ENCODE results near the gene TMEM179.

TMEM179 gene

DNA sequence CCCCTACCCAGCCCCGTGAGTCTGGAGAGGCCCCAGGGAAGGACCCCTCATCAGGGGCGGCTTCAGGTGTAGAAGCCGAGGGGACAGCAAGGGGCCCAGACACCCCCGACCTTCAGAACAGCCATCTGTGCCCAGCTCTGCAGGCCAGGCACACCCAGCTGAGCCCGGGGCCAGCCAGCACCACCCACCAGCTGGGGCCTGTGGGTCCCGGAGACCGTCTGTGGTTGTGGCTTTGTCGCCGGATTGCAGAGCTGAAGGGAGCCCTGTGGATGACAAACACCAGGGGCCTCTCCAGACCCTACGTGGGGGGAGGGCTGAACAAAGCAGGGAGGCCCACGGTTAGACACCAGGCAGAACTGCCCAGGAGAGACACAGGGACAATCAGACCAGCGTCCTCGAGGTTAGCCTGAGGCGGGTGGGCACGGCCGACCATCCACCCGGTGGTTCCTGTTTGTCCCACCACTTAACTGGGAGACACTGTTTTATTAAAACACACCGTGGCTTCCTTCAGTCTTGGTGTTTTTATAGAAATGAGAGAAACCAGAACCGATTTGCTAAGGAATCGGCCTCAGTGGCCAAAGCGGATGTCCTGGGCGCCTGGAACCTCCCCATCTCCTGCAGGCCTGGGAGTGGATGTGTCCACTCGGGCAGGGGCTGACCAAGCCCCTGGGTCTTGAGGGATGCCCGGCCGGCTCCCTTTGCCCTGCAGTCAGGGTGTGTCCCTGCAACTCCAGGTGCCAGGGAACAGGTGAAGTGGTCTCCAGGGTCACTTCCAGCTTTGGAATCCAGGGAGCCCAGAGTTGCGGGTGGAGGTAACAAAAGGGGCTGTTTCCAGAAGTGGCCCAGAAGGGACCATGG, 15.0 kb downstream of the TMEM179 start:
- no peak overlapping the region for H3K4me3 ChIP-seq (ENCODE audit: low read length)
- H3K4me1 ChIP-seq (ENCODE audit: insufficient read depth, low read length) = no peaks in the 10 kb centered on the region
- H3K9me3 ChIP-seq (ENCODE audit: insufficient read depth, low read depth, low read length) = no peaks in the 10 kb centered on the region
- H3K36me3 ChIP-seq (ENCODE audit: insufficient read depth, low read depth, low read length) = no peaks in the 10 kb centered on the region
- no peak overlapping the region for H3K27ac ChIP-seq (ENCODE audit: low read length)
- H3K27me3 ChIP-seq (ENCODE audit: insufficient read depth, low read length) = no peaks in the 10 kb centered on the region
- H3K9ac ChIP-seq (ENCODE audit: low read depth, low read length) = no peak overlapping the region

DNA sequence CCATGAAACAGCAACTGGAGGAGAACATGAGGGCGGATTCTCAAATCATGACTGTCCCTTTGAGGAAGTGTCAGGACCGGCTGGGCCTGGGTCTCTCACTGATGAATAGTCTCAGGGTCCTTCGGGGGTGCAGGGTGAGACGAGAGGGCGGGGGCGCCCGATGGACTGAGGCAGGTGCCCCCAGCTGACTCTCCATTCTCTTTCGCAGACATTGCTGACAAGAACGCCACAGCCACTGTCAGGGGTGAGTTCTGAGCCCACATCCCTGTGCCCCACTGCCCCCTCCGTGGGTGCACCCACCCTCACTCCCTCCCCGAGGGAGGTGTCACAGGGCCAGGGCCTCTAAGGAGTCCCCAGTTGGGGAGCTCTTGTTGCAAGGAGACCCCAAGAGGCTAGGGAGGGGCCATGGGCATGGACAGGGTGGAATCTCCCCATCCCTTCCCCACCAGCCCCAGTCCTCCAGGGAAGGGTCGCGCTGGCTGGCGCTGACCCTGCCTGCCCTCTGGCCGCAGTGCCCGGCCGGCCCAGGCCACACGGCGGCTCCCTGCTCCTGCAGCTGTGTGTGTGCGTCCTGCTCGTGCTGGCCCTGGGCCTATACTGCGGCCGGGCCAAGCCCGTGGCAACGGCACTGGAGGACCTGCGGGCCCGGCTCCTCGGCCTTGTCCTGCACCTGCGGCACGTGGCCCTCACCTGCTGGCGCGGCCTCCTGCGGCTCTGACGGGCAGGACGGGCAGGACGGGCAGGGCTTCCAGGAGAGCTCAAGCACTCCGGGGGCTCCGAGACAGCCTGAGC, 16.3 kb downstream of the TMEM179 start:
- Histone ChIP-seq H3K4me1 (ENCODE audit: insufficient read depth, low read length) (no peaks in the 10 kb centered on the region), H3K9ac (ENCODE audit: low read depth, low read length) (no peak overlapping the region), H3K27ac (ENCODE audit: low read length) (no peak overlapping the region), H3K27me3 (ENCODE audit: insufficient read depth, low read length) (no peaks in the 10 kb centered on the region), H3K36me3 (ENCODE audit: insufficient read depth, low read depth, low read length) (no peaks in the 10 kb centered on the region), H3K4me3 (ENCODE audit: low read length) (no peak overlapping the region), H3K9me3 (ENCODE audit: insufficient read depth, low read depth, low read length) (no peaks in the 10 kb centered on the region)

DNA sequence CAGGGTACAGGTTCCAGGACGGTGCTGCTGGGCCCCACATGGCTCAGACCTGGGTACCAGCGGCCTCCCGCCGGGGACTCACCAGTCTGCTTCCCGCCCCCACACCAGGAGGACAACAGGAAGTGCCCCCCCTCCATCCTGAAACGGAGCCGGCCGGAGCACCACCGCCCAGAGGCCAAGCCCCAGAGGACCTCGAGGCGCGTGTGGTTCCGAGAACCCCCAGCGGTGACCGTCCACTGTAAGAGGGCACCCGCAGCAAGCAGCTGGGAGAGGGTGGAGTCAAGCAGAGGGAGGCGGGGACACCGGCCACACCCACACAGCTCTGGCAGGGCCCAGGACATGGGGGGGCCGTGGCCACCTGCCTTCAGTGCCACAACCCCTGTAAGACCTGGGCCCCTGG, 16.9 kb downstream of the TMEM179 start:
- Histone ChIP-seq H3K9ac (ENCODE audit: low read depth, low read length) (no peak overlapping the region), H3K36me3 (ENCODE audit: insufficient read depth, low read depth, low read length) (no peaks in the 10 kb centered on the region), H3K4me1 (ENCODE audit: insufficient read depth, low read length) (no peaks in the 10 kb centered on the region), H3K9me3 (ENCODE audit: insufficient read depth, low read depth, low read length) (no peaks in the 10 kb centered on the region), H3K27me3 (ENCODE audit: insufficient read depth, low read length) (no peaks in the 10 kb centered on the region), H3K27ac (ENCODE audit: low read length) (no peak overlapping the region), H3K4me3 (ENCODE audit: low read length) (no peak overlapping the region)

DNA sequence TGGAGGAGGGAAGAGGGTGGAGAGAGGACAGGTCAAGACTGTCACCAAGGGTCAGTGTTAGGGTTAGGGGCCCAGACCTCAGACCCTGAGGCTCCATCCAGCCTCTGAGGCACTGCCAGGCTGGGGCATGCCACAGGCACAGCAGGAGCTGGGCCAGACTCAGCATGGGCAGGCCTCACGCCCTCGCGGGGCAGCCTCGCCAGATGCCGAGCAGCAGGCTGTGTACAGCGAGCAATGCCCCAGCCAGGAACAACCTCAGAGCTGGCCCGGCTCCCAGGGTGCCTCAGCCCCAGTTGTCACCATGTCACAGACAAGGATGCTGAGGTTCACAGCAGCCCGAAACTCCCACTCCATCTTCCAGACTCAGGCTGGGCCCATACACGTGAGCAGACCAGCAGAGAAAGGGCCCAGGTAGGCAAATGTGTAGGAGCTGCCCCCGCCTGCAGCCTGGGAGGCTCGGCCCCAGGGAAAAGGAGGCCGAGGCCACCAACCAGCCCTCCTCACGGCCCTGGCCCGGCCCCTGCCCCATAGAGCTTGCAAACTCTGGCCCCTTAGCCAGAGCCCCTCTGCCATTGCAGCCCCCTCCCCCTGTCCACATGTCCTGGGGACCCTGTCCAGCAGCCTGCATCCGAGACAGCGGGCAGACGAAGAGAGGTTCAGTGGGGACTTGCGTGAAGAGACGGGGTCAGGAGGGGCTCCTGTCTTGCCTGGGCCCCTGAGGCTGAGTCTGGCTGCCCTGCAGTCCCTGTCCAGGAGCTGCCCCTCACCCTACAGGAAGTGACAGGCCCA, 17.5 kb downstream of the TMEM179 start:
- H3K4me3 ChIP-seq (ENCODE audit: low read length) = no peak overlapping the region
- H3K9me3 ChIP-seq (ENCODE audit: insufficient read depth, low read depth, low read length) = no peaks in the 10 kb centered on the region
- no peaks in the 10 kb centered on the region for H3K4me1 ChIP-seq (ENCODE audit: insufficient read depth, low read length)
- H3K9ac ChIP-seq (ENCODE audit: low read depth, low read length) = no peak overlapping the region
- H3K27me3 ChIP-seq (ENCODE audit: insufficient read depth, low read length) = no peaks in the 10 kb centered on the region
- no peak overlapping the region for H3K27ac ChIP-seq (ENCODE audit: low read length)
- no peaks in the 10 kb centered on the region for H3K36me3 ChIP-seq (ENCODE audit: insufficient read depth, low read depth, low read length)

DNA sequence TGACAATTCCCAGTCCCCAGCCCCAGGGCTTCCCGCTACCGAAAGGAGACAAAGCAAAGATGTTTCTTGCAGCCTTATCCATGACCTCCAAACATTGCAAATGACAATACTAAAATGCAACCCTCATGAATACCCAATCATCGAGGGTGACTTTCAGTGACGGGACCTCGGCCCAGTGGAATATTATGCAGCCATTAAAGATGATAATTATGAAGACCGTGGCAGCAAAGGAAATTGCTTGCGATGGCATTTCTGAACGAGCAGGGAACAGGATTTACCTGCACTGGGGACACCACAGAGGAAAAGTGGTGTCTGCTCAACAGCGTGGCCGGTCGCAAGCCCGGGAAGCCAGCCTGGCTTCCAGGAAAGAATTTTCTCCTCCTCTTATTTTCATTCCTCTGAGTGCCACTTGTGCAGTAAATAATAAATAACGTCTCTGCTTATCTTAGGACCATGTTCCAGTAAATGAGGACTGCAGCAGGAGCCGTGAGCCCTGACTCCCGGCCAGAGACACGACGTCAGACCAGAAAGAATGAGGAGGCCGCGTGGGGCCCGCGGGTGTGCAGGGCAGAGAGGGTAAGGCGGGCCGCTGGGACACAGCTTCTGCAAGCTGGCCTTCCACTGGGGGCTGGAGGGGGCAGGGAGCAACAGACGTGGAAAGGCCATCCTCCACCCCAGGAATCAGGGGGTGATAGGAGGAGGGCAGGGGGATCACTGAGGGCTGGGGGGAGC, 18.4 kb downstream of the TMEM179 start:
- Histone ChIP-seq H3K4me1 (ENCODE audit: insufficient read depth, low read length) (no peaks in the 10 kb centered on the region), H3K27ac (ENCODE audit: low read length) (no peak overlapping the region), H3K4me3 (ENCODE audit: low read length) (no peak overlapping the region), H3K9me3 (ENCODE audit: insufficient read depth, low read depth, low read length) (no peaks in the 10 kb centered on the region), H3K27me3 (ENCODE audit: insufficient read depth, low read length) (no peaks in the 10 kb centered on the region), H3K9ac (ENCODE audit: low read depth, low read length) (no peak overlapping the region), H3K36me3 (ENCODE audit: insufficient read depth, low read depth, low read length) (no peaks in the 10 kb centered on the region)

DNA sequence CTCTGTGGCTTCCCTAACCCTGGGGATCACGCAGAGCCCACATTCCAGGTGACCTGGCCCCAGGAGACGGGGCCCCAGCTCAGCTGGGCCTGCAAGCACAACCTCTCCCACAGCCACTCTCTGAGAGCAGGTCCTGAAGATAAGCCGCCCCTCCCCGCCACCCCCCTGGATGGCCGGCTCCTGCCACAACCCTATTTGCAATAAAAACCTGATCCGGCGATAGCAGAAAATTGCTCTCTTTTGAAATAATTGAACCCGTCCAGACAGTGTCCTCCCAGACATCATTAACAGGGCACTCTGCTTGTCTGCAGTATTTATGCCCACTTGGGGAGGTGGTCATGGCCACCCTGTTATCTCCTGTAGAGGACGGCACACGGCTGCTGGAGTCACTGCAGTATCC, 20.0 kb downstream of the TMEM179 start:
- Histone ChIP-seq H3K27me3 (ENCODE audit: insufficient read depth, low read length) (no peaks in the 10 kb centered on the region), H3K9ac (ENCODE audit: low read depth, low read length) (no peak overlapping the region), H3K9me3 (ENCODE audit: insufficient read depth, low read depth, low read length) (no peaks in the 10 kb centered on the region), H3K4me3 (ENCODE audit: low read length) (no peak overlapping the region), H3K36me3 (ENCODE audit: insufficient read depth, low read depth, low read length) (no peaks in the 10 kb centered on the region), H3K4me1 (ENCODE audit: insufficient read depth, low read length) (no peaks in the 10 kb centered on the region), H3K27ac (ENCODE audit: low read length) (no peak overlapping the region)

DNA sequence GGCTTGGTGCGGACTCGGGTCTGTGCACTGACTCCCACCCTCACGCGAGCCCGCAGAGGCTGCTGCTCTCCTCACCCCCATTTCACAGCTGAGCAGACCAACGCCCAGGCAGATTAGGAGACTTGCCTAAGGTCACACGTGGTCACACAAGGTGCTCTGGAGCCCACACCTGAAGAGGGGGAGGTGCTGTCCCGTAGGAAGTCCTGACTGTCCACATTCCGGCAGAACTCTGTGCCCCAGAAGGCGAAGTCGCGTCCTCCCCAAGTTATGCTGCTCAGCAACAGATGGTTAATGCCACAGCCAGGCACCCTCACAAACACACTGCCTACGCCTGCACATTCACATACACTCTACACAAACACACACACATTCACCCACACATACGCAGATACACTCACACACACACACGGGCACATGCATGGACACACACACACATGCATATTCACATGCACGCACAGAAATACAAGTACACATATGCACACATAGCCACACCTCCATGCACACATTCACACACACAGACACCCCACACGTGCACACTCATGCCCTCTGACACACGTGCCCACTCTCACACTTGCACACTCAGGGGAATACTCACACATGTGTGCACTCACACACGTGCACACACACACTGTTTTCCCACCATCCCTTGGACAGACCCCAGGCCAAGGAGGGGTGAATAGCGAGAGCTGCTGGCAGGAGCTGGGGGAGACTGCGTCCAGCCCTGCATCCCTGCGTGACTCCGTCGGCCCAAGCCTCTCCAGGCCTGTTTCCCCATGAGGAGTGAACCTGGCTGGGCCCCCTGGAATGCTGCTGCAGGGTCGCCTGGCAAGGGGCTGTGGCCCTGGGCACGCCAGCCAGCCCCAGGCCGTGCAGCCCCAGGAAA, 20.9 kb downstream of the TMEM179 start:
- no peak overlapping the region for H3K27ac ChIP-seq (ENCODE audit: low read length)

DNA sequence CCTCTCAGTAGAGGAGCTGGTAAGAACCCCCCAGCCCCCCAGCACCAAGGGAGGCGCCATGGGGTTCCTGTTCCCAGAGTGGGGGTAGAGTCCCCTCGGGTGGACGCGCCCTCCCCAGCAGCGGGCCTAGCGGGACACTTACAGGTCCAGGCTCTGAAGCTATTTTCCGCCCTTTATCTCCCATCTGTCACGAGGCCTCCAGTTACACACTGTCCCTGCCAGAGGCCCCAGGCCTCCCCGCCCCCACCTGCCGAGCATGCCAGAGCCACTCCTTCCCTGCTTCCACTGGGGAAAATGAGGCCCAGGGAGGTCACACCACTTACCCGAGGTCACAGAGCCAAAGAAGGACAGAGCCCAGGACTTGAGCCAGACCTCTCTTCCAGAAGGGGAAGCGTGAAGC, 21.9 kb downstream of the TMEM179 start:
- no peak overlapping the region for H3K9ac ChIP-seq (ENCODE audit: low read depth, low read length)

More for the DNA sequence above, 20.9 kb downstream of the TMEM179 start:
- no peaks in the 10 kb centered on the region for H3K4me1 ChIP-seq (ENCODE audit: insufficient read depth, low read length)
- no peaks in the 10 kb centered on the region for H3K27me3 ChIP-seq (ENCODE audit: insufficient read depth, low read length)
- H3K9ac ChIP-seq (ENCODE audit: low read depth, low read length) = no peak overlapping the region
- no peak overlapping the region for H3K4me3 ChIP-seq (ENCODE audit: low read length)
- no peaks in the 10 kb centered on the region for H3K36me3 ChIP-seq (ENCODE audit: insufficient read depth, low read depth, low read length)
- no peaks in the 10 kb centered on the region for H3K9me3 ChIP-seq (ENCODE audit: insufficient read depth, low read depth, low read length)

DNA sequence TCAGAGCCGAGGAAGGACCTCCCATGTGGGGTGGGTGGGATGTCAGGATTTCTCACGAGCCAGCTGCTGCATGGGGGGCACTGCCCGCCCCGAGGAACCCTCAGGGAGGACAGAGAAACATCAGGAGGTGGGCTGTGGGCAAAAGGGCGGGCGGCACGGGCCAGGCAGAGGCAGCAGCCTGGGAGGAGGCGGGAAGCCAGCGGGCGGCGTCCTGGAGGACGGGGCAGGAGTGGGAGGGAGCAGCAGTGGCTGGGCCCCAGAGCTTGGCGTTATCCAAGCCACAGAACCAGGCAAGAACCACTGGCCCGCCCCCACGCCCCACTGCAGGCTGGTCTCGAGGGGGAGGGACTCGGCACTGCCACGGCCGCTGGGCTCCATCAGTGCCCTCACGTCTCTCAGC, 22.6 kb downstream of the TMEM179 start:
- Histone ChIP-seq H3K4me3 (ENCODE audit: low read length) (no peak overlapping the region), H3K36me3 (ENCODE audit: insufficient read depth, low read depth, low read length) (no peaks in the 10 kb centered on the region), H3K4me1 (ENCODE audit: insufficient read depth, low read length) (no peaks in the 10 kb centered on the region), H3K9me3 (ENCODE audit: insufficient read depth, low read depth, low read length) (no peaks in the 10 kb centered on the region), H3K27me3 (ENCODE audit: insufficient read depth, low read length) (no peaks in the 10 kb centered on the region), H3K9ac (ENCODE audit: low read depth, low read length) (no peak overlapping the region), H3K27ac (ENCODE audit: low read length) (no peak overlapping the region)

More for the DNA sequence above, 21.9 kb downstream of the TMEM179 start:
- Histone ChIP-seq H3K27me3 (ENCODE audit: insufficient read depth, low read length) (no peaks in the 10 kb centered on the region), H3K9me3 (ENCODE audit: insufficient read depth, low read depth, low read length) (no peaks in the 10 kb centered on the region), H3K4me3 (ENCODE audit: low read length) (no peak overlapping the region), H3K27ac (ENCODE audit: low read length) (no peak overlapping the region), H3K4me1 (ENCODE audit: insufficient read depth, low read length) (no peaks in the 10 kb centered on the region), H3K36me3 (ENCODE audit: insufficient read depth, low read depth, low read length) (no peaks in the 10 kb centered on the region)

DNA sequence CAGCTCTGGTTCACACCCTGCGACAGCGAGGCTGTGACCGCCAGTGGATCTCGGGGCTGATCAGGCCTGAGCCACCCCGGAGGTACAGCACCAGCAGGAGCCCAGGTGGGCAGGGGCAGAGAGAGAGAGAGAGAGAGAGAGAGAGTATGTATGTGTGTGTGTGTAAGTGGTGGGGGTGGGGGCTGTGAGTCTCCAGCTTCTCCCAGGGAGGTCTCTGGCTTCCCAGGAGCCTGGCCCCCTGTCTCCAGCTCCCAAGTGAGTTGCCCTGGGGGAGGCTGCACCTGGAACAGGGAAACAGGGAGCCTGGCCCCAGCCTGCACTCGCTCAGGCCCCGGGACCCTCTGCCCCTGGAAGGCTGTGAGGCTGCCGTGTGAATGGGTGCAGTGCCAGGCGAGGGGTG, 23.1 kb downstream of the TMEM179 start:
- H3K36me3 ChIP-seq (ENCODE audit: insufficient read depth, low read depth, low read length) = no peaks in the 10 kb centered on the region
- H3K9ac ChIP-seq (ENCODE audit: low read depth, low read length) = no peak overlapping the region
- H3K4me3 ChIP-seq (ENCODE audit: low read length) = no peak overlapping the region
- no peak overlapping the region for H3K27ac ChIP-seq (ENCODE audit: low read length)
- no peaks in the 10 kb centered on the region for H3K9me3 ChIP-seq (ENCODE audit: insufficient read depth, low read depth, low read length)
- H3K27me3 ChIP-seq (ENCODE audit: insufficient read depth, low read length) = no peaks in the 10 kb centered on the region
- H3K4me1 ChIP-seq (ENCODE audit: insufficient read depth, low read length) = no peaks in the 10 kb centered on the region
